HEK293 (cell line): ENCODE data around the gene KCTD12.

ENCODE experiments used
- EGR2 ChIP-seq: fragments of 450-650 bp; formaldehyde crosslinking; IDR thresholded peaks from 2 replicates; pipeline ENCODE4 v1.5.1; 2016; ENCODE audit warnings: low read depth, missing biosample characterization, missing genetic modification characterization
- GLIS2 ChIP-seq: fragments of 450-650 bp; formaldehyde crosslinking; IDR thresholded peaks from 2 replicates; pipeline ENCODE4 v1.5.1; 2016; ENCODE audit warnings: missing biosample characterization, missing genetic modification characterization
- HOXC10 ChIP-seq: sonication (generic); formaldehyde crosslinking; IDR thresholded peaks from 2 replicates; pipeline ENCODE4 v1.8.1; 2023; ENCODE audit warnings: mild to moderate bottlenecking, missing genetic modification reagents
- KLF9 ChIP-seq: fragments of 450-650 bp; formaldehyde crosslinking; IDR thresholded peaks from 2 replicates; pipeline ENCODE4 v1.5.1; 2016; ENCODE audit warnings: missing biosample characterization, missing genetic modification characterization, low read depth
- PRDM1 ChIP-seq: fragments of 450-650 bp; formaldehyde crosslinking; IDR thresholded peaks from 2 replicates; pipeline ENCODE4; 2016; ENCODE audit warnings: missing biosample characterization, missing genetic modification characterization
- SP2 ChIP-seq: fragments of 450-650 bp; formaldehyde crosslinking; IDR thresholded peaks from 2 replicates; pipeline ENCODE4 v1.5.1; 2016; ENCODE audit warnings: missing biosample characterization, missing genetic modification characterization
- TRIM28 ChIP-seq: IDR thresholded peaks from 2 replicates; pipeline ENCODE4 v1.6.1; 2011; ENCODE audit warnings: low read length, control low read depth, borderline replicate concordance
- ZFHX2 ChIP-seq: fragments of 450-650 bp; formaldehyde crosslinking; conservative IDR thresholded peaks from 2 replicates; pipeline ENCODE4 v1.5.1; 2016; ENCODE audit warnings: missing biosample characterization, missing genetic modification characterization
- ZNF211 ChIP-seq: fragments of 450-650 bp; formaldehyde crosslinking; IDR thresholded peaks from 2 replicates; pipeline ENCODE4 v1.5.1; 2016; ENCODE audit warnings: low read depth, missing biosample characterization, missing genetic modification characterization
- ZNF24 ChIP-seq: fragments of 450-650 bp; formaldehyde crosslinking; IDR thresholded peaks from 2 replicates; pipeline ENCODE4 v1.5.1; 2016; ENCODE audit warnings: missing biosample characterization, missing genetic modification characterization
- ZNF302 ChIP-seq: fragments of 450-650 bp; formaldehyde crosslinking; IDR thresholded peaks from 2 replicates; pipeline ENCODE4 v1.5.1; 2016; ENCODE audit warnings: missing biosample characterization, missing genetic modification characterization, low read depth
- ZNF341 ChIP-seq: fragments of 450-650 bp; formaldehyde crosslinking; IDR thresholded peaks from 2 replicates; pipeline ENCODE4; 2016; ENCODE audit warnings: low read depth, missing biosample characterization, missing genetic modification characterization
- ZNF660 ChIP-seq: fragments of 450-650 bp; IDR thresholded peaks from 2 replicates; pipeline ENCODE4 v1.5.1; 2018; ENCODE audit warnings: missing biosample characterization, mild to moderate bottlenecking, missing genetic modification characterization
- ZSCAN30 ChIP-seq: fragments of 450-650 bp; IDR thresholded peaks from 2 replicates; pipeline ENCODE4 v1.5.1; 2018; ENCODE audit warnings: missing biosample characterization, mild to moderate bottlenecking, missing genetic modification characterization, moderate library complexity
- TF ChIP-seq, protein P1 (sequence below): fragments of 450-650 bp; formaldehyde crosslinking; IDR thresholded peaks from 2 replicates; pipeline ENCODE4 v1.5.1; 2016; ENCODE audit warnings: missing biosample characterization, missing genetic modification characterization
- TF ChIP-seq, protein P2 (sequence below): sonication (generic); formaldehyde crosslinking; IDR thresholded peaks from 2 replicates; pipeline ENCODE4 v1.8.1; 2022; ENCODE audit warnings: mild to moderate bottlenecking, moderate library complexity, missing genetic modification reagents
- TF ChIP-seq, protein P3 (sequence below): fragments of 450-650 bp; formaldehyde crosslinking; IDR thresholded peaks from 2 replicates; pipeline ENCODE4 v1.5.1; 2016; ENCODE audit warnings: missing biosample characterization, missing genetic modification characterization
- TF ChIP-seq, protein P4 (sequence below): fragments of 450-650 bp; formaldehyde crosslinking; IDR thresholded peaks from 2 replicates; pipeline ENCODE4 v1.5.1; 2016; ENCODE audit warnings: missing biosample characterization, missing genetic modification characterization
- TF ChIP-seq, protein P5 (sequence below): fragments of 450-650 bp; formaldehyde crosslinking; optimal IDR thresholded peaks from 2 replicates; pipeline ENCODE3; 2016; ENCODE audit warnings: missing biosample characterization, mild to moderate bottlenecking, missing genetic modification characterization
- TF ChIP-seq, protein P6 (sequence below): fragments of 450-650 bp; formaldehyde crosslinking; IDR thresholded peaks from 2 replicates; pipeline ENCODE4 v1.5.1; 2016; ENCODE audit warnings: missing biosample characterization, missing genetic modification characterization

KCTD12 gene

DNA sequence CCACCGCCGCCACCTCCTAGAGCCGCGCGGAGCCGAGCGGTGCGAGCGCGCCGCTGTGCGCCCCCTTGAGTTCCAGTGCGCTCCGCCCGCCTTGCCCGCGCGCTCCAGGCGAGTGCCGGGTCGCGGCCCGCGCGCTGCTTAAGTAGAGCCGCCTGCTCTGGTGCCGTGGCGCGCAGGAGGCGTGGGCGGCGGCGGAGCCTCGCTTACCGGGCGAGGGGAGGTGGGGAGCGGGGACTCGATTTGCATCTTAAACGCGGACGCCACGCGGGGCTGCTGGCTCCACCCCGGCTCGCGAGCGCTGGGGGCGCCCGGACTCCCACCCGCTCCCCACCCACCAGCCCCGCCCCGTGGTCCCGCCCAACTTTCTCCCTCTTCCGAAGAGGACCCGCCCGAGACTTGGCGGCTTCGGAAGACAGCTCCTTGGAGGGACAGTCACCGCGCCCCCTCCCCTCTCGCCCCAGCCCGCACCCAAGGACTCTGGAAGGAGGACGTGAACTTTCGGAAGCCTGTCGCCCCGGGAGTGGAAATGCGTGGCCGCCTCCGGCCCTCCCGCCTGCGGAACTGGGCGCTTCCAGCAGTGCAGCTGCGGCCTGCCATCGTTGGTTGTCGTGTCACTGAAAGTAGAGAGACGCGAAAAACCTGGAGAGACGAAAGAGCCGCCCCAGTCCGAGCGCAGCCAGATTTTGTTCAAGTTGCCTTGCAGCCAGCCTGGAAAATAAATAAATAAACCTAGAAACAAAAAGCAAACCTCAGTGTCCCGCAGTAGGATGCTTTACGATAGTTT, at the start of gene KCTD12 (continued):
- TF ChIP-seq ZNF211 (tag by site-specific recombination): no peak
- TF ChIP-seq ZSCAN30: peak; percentile 37; the same call in 1 of the 2 replicates
- no peak for TF ChIP-seq HOXC10 (CRISPR knock-in tag)
- peak; percentile 85 for TF ChIP-seq ZFHX2 (tag by site-specific recombination)
- TF ChIP-seq, protein P1, sequence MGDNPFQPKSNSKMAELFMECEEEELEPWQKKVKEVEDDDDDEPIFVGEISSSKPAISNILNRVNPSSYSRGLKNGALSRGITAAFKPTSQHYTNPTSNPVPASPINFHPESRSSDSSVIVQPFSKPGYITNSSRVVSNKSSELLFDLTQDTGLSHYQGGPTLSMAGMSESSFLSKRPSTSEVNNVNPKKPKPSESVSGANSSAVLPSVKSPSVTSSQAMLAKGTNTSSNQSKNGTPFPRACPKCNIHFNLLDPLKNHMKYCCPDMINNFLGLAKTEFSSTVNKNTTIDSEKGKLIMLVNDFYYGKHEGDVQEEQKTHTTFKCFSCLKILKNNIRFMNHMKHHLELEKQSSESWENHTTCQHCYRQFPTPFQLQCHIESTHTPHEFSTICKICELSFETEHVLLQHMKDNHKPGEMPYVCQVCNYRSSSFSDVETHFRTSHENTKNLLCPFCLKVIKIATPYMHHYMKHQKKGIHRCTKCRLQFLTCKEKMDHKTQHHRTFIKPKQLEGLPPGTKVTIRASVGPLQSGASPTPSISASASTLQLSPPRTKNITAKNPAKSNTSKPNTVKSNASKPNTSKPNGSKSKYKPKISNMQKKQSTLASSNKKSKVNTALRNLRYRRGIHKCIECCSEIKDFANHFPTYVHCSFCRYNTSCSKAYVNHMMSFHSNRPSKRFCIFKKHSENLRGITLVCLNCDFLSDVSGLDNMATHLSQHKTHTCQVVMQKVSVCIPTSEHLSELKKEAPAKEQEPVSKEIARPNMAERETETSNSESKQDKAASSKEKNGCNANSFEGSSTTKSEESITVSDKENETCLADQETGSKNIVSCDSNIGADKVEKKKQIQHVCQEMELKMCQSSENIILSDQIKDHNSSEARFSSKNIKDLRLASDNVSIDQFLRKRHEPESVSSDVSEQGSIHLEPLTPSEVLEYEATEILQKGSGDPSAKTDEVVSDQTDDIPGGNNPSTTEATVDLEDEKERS: no peak
- peak; percentile 41; the same call in 1 of the 2 replicates for TF ChIP-seq ZNF341
- no peak for TF ChIP-seq ZNF302 (tag by site-specific recombination)
- TF ChIP-seq, protein P2, sequence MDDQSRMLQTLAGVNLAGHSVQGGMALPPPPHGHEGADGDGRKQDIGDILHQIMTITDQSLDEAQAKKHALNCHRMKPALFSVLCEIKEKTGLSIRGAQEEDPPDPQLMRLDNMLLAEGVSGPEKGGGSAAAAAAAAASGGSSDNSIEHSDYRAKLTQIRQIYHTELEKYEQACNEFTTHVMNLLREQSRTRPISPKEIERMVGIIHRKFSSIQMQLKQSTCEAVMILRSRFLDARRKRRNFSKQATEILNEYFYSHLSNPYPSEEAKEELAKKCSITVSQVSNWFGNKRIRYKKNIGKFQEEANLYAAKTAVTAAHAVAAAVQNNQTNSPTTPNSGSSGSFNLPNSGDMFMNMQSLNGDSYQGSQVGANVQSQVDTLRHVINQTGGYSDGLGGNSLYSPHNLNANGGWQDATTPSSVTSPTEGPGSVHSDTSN (CRISPR knock-in tag): peak; percentile 92
- TF ChIP-seq, protein P3, sequence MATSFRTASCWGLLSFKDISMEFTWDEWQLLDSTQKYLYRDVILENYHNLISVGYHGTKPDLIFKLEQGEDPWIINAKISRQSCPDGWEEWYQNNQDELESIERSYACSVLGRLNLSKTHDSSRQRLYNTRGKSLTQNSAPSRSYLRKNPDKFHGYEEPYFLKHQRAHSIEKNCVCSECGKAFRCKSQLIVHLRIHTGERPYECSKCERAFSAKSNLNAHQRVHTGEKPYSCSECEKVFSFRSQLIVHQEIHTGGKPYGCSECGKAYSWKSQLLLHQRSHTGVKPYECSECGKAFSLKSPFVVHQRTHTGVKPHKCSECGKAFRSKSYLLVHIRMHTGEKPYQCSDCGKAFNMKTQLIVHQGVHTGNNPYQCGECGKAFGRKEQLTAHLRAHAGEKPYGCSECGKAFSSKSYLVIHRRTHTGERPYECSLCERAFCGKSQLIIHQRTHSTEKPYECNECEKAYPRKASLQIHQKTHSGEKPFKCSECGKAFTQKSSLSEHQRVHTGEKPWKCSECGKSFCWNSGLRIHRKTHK: no peak
- 0 out of 2 replicates have a peak, but pooled peaks have one; percentile 58 for TF ChIP-seq ZNF660 (tag by site-specific recombination)
- peak; percentile 73 for TF ChIP-seq SP2
- TF ChIP-seq, protein P4, sequence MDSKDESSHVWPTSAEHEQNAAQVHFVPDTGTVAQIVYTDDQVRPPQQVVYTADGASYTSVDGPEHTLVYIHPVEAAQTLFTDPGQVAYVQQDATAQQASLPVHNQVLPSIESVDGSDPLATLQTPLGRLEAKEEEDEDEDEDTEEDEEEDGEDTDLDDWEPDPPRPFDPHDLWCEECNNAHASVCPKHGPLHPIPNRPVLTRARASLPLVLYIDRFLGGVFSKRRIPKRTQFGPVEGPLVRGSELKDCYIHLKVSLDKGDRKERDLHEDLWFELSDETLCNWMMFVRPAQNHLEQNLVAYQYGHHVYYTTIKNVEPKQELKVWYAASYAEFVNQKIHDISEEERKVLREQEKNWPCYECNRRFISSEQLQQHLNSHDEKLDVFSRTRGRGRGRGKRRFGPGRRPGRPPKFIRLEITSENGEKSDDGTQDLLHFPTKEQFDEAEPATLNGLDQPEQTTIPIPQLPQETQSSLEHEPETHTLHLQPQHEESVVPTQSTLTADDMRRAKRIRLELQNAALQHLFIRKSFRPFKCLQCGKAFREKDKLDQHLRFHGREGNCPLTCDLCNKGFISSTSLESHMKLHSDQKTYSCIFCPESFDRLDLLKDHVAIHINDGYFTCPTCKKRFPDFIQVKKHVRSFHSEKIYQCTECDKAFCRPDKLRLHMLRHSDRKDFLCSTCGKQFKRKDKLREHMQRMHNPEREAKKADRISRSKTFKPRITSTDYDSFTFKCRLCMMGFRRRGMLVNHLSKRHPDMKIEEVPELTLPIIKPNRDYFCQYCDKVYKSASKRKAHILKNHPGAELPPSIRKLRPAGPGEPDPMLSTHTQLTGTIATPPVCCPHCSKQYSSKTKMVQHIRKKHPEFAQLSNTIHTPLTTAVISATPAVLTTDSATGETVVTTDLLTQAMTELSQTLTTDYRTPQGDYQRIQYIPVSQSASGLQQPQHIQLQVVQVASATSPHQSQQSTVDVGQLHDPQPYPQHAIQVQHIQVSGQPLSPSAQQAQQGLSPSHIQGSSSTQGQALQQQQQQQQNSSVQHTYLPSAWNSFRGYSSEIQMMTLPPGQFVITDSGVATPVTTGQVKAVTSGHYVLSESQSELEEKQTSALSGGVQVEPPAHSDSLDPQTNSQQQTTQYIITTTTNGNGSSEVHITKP (tag by site-specific recombination): peak; percentile 82
- TF ChIP-seq, protein P5, sequence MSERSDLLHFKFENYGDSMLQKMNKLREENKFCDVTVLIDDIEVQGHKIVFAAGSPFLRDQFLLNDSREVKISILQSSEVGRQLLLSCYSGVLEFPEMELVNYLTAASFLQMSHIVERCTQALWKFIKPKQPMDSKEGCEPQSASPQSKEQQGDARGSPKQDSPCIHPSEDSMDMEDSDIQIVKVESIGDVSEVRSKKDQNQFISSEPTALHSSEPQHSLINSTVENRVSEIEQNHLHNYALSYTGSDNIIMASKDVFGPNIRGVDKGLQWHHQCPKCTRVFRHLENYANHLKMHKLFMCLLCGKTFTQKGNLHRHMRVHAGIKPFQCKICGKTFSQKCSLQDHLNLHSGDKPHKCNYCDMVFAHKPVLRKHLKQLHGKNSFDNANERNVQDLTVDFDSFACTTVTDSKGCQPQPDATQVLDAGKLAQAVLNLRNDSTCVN (tag by site-specific recombination): peak; percentile 83
- TF ChIP-seq PRDM1: no peak
- TF ChIP-seq KLF9 (tag by site-specific recombination): peak; percentile 89
- peak; percentile 77 for TF ChIP-seq GLIS2 (tag by site-specific recombination)
- TF ChIP-seq EGR2 (tag by site-specific recombination): peak; percentile 68
- TF ChIP-seq, protein P6, sequence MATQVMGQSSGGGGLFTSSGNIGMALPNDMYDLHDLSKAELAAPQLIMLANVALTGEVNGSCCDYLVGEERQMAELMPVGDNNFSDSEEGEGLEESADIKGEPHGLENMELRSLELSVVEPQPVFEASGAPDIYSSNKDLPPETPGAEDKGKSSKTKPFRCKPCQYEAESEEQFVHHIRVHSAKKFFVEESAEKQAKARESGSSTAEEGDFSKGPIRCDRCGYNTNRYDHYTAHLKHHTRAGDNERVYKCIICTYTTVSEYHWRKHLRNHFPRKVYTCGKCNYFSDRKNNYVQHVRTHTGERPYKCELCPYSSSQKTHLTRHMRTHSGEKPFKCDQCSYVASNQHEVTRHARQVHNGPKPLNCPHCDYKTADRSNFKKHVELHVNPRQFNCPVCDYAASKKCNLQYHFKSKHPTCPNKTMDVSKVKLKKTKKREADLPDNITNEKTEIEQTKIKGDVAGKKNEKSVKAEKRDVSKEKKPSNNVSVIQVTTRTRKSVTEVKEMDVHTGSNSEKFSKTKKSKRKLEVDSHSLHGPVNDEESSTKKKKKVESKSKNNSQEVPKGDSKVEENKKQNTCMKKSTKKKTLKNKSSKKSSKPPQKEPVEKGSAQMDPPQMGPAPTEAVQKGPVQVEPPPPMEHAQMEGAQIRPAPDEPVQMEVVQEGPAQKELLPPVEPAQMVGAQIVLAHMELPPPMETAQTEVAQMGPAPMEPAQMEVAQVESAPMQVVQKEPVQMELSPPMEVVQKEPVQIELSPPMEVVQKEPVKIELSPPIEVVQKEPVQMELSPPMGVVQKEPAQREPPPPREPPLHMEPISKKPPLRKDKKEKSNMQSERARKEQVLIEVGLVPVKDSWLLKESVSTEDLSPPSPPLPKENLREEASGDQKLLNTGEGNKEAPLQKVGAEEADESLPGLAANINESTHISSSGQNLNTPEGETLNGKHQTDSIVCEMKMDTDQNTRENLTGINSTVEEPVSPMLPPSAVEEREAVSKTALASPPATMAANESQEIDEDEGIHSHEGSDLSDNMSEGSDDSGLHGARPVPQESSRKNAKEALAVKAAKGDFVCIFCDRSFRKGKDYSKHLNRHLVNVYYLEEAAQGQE (tag by site-specific recombination): no peak
- TF ChIP-seq ZNF24 (tag by site-specific recombination): no peak
- TF ChIP-seq TRIM28: peak; percentile 55; the same call in 1 of the 2 replicates
